Left kidney (tissue), 2 donors: ENCODE measurements around the gene DPP4. TPM values are rescaled to one million over a fixed set of nuclear protein-coding genes. Genes with fewer than 3 reads are reported as not detected.
A peak's percentile ranks its signal among the peaks of the same experiment; 100 is the strongest.
"Not testable (repeated sequence)": the region's sequence is repeated elsewhere in the genome, so short reads cannot be mapped to it uniquely, and the experiment has no call there.

ENCODE experiments used
- DNase-seq: peaks from one replicate; pipeline ENCODE4 v3.0.0-alpha.2; 2013
- polyA plus RNA-seq: library from polyadenylated mRNA; unstranded; fragments of 120-200 nt; gene quantifications from one replicate; pipeline ENCODE4 v1.2.1, GENCODE V29; 2013; ENCODE audit not compliant: insufficient read length

The DPP4 gene
- polyA plus RNA-seq, 1 donor, result 168 TPM

- no peak for DNase-seq
Measured at GRCh38 chr2:161956738-161957137, 117.3 kb downstream of the DPP4 start.

DNA sequence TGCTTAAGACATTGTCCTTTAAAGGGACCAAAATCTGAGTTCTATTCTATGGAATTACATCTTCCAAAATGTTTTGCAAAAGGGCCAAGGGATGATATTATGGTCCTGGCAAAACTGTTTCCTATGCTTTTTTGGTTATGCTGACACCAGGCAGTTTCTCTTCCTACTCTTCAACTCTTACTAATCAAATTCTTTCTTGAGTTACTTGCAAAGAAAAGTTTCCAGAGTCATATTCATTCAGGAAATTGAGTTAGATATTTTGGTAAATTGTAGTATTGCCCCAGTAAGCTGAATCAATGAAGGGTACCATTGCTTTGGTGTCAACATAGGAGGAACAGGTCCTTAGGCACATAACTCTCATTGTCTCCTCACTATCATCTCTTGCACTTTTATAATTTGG lies 118.8 kb downstream of the DPP4 start:
- DNase-seq, result no peak

- DNase-seq, result no peak
Measured at GRCh38 chr2:161954103-161954502, 119.9 kb downstream of the DPP4 start.

- not testable (repeated sequence) for DNase-seq
Measured at GRCh38 chr2:161953367-161953766, 120.6 kb downstream of the DPP4 start.

DNA sequence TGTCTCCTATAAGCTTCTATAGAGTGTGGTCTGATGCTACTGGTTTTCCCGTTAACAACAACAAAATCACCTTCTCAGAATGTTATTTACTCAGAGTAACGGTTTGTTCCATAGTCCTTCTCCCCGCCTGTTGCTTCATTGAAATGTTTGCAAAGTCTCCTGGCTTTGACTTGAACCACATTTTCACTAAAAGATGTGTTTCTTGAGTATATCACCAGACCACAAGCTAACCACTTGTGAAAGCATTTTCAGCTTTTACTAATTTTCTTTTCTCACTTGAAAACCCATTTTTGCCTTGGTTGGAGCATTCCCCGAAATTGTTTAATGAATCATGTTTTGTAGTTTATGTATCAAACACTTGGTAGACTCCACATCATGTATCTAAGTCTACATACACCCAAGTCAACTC lies 121.2 kb downstream of the DPP4 start:
- DNase-seq, result no peak

- no peak for DNase-seq
Measured at GRCh38 chr2:161947836-161948235, 126.2 kb downstream of the DPP4 start.

DNA sequence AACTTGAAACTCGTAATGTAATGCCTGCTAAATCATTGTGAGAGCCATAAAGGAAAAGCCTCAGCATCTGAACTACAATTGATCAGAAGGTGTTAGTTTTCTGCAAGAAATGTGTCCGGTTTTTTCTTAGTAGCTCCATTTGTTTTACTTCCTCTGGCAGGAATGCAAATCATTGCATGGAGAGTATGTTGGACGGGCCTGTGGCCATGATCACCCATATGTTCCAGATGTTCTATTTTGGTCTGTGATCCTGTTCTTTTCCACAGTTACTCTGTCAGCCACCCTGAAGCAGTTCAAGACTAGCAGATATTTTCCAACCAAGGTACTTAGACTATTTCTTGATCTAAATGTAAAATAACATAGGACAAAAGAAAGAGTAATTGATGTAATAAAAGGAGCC lies 126.6 kb downstream of the DPP4 start:
- no peak for DNase-seq

DNA sequence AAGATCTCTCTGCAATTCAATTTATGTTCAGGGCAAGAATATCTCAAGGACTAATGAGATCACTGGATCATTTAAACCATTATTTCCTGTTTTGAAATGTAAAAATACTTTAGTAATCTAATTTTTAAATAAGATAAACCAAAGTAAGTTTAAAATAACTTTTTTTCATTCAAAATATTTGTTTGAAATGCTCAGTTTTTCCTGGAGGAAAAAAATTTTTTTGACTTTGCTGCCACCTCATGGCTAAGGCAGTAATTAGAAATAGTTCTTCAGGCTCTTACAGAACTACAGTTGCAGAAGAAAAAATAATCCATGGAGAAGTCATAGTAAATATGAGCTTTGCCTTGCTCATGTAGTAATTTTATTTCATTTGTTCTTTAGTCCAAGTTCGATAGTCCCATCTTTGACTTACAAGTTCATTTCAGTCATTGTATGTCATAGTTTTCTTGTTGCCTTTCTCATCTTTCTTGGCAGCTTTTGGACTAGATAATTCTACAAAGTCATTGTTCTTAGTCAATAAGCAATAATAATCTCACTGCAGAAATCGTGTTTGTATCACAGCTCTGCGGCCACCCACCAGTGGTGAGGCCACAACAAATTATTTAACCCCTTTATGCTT lies 127.4 kb downstream of the DPP4 start:
- DNase-seq, result peak; percentile 20

- no peak for DNase-seq
Measured at GRCh38 chr2:161943011-161943410, 131.0 kb downstream of the DPP4 start.

Other genes with a start within 250 kb of the DPP4 start
- not detected for gene GCG, start 78.0 kb upstream of the DPP4 start, polyA plus RNA-seq
- 12.8 TPM for gene FAP, start 169.2 kb upstream of the DPP4 start, polyA plus RNA-seq
- 6.1 TPM for gene IFIH1, start 244.5 kb upstream of the DPP4 start, polyA plus RNA-seq